ENCODE results near the gene SLC26A11.
"Not testable (repeated sequence)": the region's sequence is repeated elsewhere in the genome, so short reads cannot be mapped to it uniquely, and the experiment has no call there.

SLC26A11 gene

GRCh38 chr17:80260791-80261158 lies 40.5 kb downstream of the SLC26A11 start, which contains the start of gene RNF213:
TSS of gene RNF213 (plus strand) at chr17:80260852. CDS start at chr17:80263682, 2,830 bp downstream.
- no peak for DNase-seq (ENCODE audit: low read depth in 2 of 2)

DNA sequence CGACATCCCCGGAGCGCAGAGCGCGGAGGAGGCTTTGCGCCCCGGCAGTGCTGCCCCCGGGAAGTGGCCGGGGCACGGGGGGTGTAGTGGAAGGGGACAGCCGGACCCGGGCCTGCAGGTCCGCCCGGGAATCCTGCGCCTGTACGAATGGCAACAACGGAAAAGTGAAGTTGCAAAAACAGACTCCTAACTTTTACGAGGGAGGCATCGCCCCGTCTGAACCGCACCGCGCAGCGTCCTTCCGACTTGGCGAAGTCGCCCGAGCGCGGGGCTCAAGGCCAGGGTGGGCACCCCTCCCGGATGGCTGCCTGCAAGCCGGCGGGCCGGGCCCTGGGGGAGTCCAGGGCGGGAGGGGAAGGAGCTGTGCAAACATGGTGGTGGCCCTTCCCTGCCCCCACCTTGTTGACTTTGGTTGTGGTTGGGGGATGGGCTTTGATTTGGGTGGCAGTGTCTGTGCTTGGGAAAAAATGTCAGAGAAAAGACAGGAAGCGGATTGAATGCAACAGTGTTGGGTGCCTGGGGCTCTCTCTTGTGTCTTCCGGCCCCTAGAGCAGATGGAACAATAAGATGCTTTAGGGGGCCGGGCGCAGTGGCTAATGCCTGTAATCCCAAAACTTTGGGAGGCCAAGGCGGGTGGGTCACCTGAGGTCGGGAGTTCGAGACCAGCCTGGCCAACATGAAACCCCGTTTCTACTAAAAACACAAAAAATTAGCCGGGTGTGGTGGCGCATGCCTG lies 41.1 kb downstream of the SLC26A11 start:
- peak in 1 of 2 donors; percentile 27 for DNase-seq (ENCODE audit: low read depth in 2 of 2)

DNA sequence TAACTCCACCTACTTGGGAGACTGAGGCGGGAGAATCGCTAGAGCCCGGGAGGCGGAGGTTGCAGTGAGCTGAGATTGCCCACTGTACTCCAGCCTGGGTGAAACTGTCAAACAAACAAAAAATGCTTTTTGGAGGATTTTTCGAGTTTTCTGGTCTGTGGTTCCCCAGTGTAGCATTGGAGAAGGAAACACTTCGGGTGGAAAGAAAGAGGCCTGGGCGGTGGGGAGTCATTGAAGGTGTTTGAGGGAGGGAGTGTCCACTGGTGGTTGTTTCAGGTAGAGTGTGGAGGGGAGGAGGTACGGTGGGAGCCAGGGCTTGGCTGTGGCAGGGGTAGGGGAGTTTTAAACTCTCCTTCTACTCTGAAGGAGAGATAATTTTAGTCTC lies 41.7 kb downstream of the SLC26A11 start:
- no peak for DNase-seq (ENCODE audit: low read depth in 2 of 2)

DNA sequence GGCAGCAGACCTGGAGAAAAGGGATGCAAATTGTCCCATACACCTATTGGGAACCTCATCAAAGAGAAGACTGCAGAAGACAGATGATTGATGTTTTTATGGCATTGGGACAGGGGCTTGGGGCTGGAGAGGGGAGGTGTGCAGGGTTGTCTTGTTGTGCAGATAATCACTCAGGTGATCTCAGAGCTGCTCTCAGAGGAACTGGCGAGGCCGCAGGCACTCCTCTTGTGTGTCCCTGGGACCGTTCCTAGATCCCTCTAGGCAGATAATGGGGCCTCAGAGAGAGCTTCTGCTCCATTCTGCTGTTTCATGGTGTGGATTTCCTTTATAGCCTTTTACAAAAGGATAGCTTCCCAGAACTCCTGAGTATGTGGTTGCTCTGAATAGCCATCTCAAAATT lies 42.1 kb downstream of the SLC26A11 start:
- no peak for DNase-seq (ENCODE audit: low read depth in 2 of 2)

GRCh38 chr17:80262775-80263244 lies 42.6 kb downstream of the SLC26A11 start:
- no peak for DNase-seq (ENCODE audit: low read depth in 2 of 2)

GRCh38 chr17:80263253-80264204 lies 43.3 kb downstream of the SLC26A11 start:
- peak; percentile 78 to 86 for DNase-seq (ENCODE audit: low read depth in 2 of 2)

DNA sequence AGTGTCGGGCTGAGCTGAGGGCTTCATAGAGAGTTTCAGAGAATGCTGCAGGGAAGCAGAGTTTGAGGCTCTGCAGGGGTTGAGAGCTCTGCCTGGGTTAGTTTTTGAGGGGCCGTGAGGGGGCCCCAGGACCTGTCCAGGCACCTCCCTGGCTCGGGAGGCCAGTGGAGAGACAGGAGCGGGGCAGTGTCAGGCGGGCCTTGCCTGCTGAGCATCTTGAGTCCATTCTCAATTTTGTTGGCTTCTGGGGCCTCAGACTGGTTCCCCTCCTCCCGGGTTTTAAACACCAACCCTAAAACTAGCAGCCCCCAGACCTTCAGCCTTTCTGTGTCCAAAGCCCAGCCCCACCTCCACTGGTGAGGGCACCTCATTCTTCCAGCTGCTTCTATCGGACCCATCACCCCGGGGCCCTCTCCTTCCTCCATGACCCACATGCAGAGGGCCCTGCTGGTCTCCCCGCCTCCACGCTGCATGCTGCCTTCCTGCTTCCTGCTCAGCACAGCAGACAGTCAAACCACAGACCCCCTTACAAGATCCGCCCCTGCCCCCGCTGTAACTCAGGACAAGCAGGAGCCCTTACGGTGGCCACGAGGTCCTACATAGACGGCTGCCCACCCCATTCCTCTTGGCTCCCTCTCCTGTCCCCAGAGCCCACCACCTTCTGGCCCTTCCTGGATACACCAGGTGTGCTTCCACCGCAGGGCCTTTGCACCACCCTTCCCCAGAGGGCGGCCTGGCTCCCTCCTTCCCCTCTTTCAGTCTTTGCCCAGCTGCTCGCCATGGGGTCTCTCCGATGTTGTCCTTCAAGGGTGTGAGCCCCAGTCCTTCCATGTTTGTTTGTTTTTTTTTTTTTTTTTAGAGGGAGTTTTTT lies 44.2 kb downstream of the SLC26A11 start:
- peak; percentile 40 to 53 for DNase-seq (ENCODE audit: low read depth in 2 of 2)

DNA sequence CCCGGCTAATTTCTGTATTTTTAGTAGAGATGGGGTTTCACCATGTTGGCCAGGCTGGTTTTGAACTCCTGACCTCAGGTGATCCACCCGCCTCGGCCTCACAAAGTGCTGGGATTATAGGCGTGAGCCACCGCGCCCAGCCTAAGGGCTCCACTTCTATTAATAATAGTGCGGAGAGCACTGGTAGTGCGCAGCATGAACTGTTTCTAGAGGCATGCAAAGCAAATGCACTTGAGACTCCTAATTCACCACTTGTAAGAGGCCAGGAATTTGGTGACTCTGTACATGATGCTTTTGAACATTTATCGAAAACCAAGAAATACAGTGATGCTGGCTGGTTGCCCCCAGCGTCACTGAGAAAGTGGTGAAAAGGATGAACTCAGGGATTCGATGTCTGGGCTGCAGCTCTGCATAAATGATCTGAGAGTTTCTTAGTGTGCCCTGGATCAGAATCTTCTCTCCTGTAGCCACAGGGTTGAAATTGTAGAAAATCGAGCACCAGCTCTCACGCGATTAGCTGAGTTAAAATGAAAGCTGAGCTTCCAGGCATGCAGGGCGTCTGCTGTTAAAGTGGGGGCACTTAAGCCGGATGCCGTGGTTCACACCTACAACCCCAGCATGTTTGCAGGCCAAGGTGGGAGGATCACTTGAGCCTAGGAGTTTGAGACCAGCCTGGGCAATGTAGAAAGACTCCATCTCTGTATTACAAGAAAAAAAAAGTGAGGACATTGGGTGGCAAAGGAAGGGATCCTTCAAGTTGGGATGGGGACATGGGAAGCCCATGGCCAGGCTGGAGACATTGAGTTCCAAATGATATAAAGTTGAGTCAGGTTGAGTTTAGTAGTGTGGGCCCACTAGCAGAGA lies 45.2 kb downstream of the SLC26A11 start:
- peak; percentile 43 to 53 for DNase-seq (ENCODE audit: low read depth in 2 of 2)

DNA sequence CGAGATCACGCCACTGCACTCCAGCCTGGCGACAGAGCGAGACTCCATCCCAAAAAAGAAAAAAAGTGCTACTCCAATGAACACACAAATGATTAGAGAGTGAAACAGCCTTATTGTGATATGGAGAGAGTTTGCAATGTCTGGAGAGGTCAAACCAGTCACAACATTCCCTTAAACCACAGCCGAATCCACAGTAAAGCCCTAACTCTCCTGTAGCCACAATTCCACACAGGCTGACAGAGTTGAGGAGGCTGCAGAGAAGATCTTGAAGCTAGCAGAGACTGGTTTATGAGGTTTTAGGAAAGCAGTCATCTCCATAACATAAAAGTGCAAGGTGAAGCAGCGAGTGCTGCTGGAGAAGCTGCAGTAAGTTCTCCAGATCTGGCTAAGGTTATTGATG lies 47.2 kb downstream of the SLC26A11 start:
- DNase-seq (ENCODE audit: low read depth in 2 of 2), result no peak

DNA sequence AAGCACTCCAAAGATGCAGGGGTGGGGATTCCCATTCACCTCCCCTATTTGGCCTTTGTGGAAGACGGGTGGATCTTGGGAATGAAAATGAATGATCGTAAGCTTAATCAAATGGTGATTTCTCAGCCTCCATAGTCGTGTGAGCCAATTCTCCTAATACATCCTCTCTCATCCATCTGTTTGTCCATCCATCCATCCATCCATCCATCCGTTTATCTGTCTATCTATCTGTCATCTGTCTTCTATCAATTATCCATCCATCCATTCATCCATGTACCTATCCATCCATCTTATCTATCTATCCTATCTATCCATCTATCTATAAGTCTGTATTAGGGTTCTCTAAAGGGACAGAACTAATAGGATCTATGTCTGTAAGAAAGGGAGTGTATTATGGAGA lies 48.2 kb downstream of the SLC26A11 start:
- no peak for DNase-seq (ENCODE audit: low read depth in 2 of 2)

DNA sequence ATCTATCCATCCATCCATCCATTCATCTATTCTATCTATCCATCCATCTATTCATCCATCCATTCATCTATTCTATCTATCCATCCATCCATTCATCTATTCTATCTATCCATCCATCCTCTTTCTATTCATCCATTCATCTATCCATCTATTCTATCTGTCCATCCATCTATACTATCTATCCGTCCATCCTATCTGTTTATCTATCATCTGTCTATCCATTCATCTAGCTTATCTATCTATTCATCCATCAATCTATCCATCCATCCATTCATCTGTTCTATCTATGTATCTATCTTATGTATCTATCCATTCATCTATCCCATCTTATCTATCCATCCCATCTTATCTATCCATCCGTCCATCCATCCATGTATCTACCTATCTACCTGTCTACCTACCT lies 49.2 kb downstream of the SLC26A11 start:
- no peak for DNase-seq (ENCODE audit: low read depth in 2 of 2)

DNA sequence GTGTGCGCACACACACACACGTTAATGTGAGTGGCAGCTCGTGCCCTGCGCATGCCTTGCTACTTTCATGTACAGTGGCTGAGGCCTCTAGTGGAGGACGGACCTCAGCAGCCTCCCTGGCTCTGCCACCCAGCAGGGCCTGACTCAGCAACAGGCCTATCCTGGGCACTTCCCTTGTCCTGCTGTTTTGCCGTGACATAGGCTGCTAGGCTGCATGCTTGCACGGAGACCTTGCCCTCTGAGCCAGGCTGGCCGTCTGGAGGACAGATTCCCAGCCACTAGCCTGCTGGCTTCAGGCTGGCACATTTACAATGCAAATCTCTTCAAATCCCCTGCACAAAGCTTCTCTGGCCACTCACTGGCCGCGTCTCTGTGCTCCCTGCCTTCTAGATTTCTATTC lies 49.9 kb downstream of the SLC26A11 start:
- DNase-seq (ENCODE audit: low read depth in 2 of 2), result no peak

DNA sequence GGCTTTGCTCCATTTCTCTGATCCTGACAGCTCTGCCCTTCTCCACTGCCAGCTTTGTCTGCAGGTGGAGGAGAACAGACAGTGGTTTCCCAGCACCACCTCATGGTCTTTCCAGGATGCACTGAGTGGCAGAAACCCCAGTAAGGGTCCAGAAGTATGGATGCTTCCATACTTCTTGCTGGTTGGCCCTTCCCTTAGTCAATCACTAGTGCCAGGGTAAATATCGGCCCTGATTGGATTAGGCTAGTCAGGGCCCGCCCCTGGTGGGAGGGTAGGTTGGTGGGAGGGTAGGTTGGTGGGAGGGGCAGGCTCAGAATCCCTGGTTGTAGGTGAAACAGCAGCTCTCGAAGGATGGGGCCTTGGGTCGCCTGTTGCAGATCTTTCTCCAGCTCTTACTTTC lies 50.6 kb downstream of the SLC26A11 start:
- no peak for DNase-seq (ENCODE audit: low read depth in 2 of 2)

- no peak for DNase-seq (ENCODE audit: low read depth in 2 of 2)
These were observed 52.1 kb downstream of the SLC26A11 start for GRCh38 chr17:80272366-80272765.

DNA sequence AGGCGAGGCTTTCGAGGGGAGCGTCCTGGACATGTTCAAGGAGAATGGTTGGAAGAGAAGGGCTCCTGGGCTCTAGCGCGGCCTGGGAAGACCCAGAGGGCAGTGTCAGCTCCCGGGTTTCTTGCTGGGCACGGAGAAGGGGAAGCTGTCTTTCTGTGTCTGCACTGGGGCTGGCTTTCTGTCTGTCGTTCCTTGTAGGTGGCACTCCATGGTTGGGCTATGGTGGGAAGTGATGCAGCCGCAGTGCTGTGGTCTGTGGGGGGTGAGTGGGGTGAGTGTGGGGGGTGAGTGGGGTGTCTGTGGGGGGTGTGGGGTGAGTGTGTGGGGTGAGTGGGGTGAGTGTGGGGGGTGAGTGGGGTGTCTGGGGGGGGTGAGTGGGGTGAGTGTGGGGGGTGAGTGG lies 54.1 kb downstream of the SLC26A11 start:
- no peak for DNase-seq (ENCODE audit: low read depth in 2 of 2)

GRCh38 chr17:80274871-80275449 lies 54.7 kb downstream of the SLC26A11 start:
- DNase-seq (ENCODE audit: low read depth in 2 of 2), result no peak

GRCh38 chr17:80275857-80276256 lies 55.6 kb downstream of the SLC26A11 start:
- DNase-seq (ENCODE audit: low read depth in 2 of 2), result not testable (repeated sequence)

DNA sequence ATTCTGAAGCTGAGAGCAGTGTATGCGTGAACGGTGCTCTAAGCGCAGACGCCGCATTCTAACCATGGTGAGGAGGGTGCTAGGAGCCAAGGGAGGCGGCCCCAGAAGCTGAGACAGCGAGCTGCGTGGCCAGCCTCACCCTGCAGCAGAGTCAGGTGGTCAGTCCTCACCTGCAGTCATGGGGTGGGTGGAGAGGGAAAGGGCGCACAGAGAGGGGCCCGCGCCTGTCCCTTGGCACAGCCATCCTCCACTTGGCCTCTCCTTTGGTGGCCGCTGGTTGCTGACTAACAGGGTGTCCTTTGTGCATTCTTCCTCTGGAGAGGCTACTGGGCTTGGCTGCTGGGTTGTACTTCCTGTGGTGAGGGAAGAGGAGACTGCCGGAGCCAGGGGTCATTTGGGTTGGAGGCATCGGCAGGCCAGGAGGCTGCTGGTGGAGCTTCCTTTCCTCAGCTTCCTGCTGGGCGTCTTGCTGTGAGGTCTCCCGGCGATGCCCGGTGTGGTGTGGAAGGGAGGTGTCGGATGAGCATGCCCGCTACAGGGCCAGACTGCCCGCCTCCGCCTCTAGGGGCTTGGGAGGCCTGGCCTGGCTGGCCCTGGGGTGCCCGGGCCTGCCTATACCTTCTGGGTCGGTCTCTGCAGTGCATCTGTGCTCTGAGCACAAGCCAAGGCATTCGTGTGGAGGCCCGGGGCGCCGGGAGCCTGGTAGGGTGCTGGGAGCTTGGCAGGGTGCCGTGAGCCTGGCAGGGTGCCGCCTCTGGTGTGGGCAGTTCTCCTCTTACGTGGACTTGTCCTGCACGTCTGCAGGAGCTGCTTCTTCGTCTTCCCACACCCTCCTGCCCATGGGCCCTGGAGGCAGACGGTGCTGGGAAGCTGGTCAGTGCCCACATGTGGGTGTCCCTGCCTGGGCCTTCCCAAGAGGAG lies 57.8 kb downstream of the SLC26A11 start:
- DNase-seq (ENCODE audit: low read depth in 2 of 2), result no peak

GRCh38 chr17:80279895-80280294 lies 59.7 kb downstream of the SLC26A11 start:
- no peak for DNase-seq (ENCODE audit: low read depth in 2 of 2)
